Osteocyte (in vitro differentiated cells): ENCODE data around the gene FKBP6. TPM values are rescaled to one million over a fixed set of nuclear protein-coding genes. Genes with fewer than 3 reads are reported as not detected.
"Not testable (repeated sequence)": the region's sequence is repeated elsewhere in the genome, so short reads cannot be mapped to it uniquely, and the experiment has no call there.

Experiments used
- DNase-seq: peaks from one replicate; pipeline ENCODE4 v3.0.0; 2021; ENCODE audit warnings: mixed read lengths; ENCODE audit not compliant: unreplicated experiment; ENCODE audit errors: extremely low spot score
- H3K27ac Mint-ChIP-seq: one replicate; pipeline ENCODE4 v1.8.0; 2021; ENCODE audit warnings: mild to moderate bottlenecking, mixed read lengths; ENCODE audit not compliant: unreplicated experiment
- H3K27me3 Mint-ChIP-seq: one replicate; pipeline ENCODE4 v1.8.0; 2021; ENCODE audit warnings: mixed read lengths; ENCODE audit not compliant: unreplicated experiment
- H3K36me3 Mint-ChIP-seq: one replicate; pipeline ENCODE4 v1.8.0; 2021; ENCODE audit warnings: mixed read lengths; ENCODE audit not compliant: unreplicated experiment
- H3K4me1 Mint-ChIP-seq: one replicate; pipeline ENCODE4 v1.8.0; 2021; ENCODE audit warnings: mixed read lengths; ENCODE audit not compliant: unreplicated experiment
- H3K4me3 Mint-ChIP-seq: one replicate; pipeline ENCODE4 v1.8.0; 2021; ENCODE audit warnings: mild to moderate bottlenecking, moderate library complexity, mixed read lengths; ENCODE audit not compliant: unreplicated experiment
- H3K9me3 Mint-ChIP-seq: one replicate; pipeline ENCODE4 v1.8.0; 2021; ENCODE audit warnings: mixed read lengths; ENCODE audit not compliant: unreplicated experiment
- total RNA-seq: library from RNA; stranded (reverse); gene quantifications from 2 replicates; pipeline ENCODE4 v1.2.1, GENCODE V29; 2021
- TF ChIP-seq, protein P1 (sequence below): fragments of 200-600 bp; sonication (generic); IDR thresholded peaks from 2 replicates; pipeline ENCODE4 v1.5.0; 2021; ENCODE audit warnings: antibody characterized with exemption, mild to moderate bottlenecking, moderate library complexity

FKBP6 gene
- total RNA-seq, 1 donor from 2014 or later = not detected

DNA sequence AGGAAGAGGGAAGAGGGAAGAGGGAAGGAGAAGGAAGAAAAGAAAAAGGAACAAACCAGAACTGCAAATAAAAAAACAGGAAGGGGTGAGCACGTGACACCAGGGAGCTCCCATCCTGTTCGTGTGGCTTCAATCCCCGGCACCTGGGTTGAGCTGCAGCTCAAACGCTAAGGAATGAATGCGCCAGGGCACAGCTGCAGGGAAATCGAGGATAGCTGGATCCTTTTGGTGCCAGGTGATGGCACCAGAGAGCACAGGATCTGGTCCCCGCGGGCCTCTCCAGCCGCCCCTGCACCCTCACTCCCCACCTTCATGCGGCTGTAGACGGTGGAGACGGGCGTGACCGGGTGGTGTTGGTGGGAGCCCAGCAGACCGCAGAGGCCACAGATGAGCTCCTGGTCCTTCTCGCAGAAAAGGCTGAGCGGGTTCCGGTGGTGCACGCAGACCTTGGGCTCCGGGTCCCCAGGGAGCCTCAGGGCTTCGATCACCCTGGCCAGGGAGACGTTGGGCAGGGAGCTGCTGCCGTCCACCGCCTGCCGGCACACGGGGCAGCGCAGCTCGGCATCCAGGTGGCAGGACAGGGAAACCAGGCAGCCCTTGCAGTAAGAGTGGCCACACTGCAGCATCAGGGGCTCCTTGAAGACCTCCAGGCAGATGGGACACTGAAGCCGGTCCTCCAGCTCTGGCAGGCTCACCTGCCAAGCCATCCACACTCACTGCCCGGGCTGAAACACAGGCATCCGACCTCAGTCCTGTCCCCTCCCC is 3.7 kb upstream of the FKBP6 start:
- TF ChIP-seq, protein P1, sequence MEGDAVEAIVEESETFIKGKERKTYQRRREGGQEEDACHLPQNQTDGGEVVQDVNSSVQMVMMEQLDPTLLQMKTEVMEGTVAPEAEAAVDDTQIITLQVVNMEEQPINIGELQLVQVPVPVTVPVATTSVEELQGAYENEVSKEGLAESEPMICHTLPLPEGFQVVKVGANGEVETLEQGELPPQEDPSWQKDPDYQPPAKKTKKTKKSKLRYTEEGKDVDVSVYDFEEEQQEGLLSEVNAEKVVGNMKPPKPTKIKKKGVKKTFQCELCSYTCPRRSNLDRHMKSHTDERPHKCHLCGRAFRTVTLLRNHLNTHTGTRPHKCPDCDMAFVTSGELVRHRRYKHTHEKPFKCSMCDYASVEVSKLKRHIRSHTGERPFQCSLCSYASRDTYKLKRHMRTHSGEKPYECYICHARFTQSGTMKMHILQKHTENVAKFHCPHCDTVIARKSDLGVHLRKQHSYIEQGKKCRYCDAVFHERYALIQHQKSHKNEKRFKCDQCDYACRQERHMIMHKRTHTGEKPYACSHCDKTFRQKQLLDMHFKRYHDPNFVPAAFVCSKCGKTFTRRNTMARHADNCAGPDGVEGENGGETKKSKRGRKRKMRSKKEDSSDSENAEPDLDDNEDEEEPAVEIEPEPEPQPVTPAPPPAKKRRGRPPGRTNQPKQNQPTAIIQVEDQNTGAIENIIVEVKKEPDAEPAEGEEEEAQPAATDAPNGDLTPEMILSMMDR = peak; percentile 61
- not testable (repeated sequence) for H3K27ac Mint-ChIP-seq, H3K9me3 Mint-ChIP-seq, H3K4me1 Mint-ChIP-seq, H3K36me3 Mint-ChIP-seq, DNase-seq, H3K4me3 Mint-ChIP-seq
- H3K27me3 Mint-ChIP-seq = peaks cover 12% of the 10 kb centered on the region

DNA sequence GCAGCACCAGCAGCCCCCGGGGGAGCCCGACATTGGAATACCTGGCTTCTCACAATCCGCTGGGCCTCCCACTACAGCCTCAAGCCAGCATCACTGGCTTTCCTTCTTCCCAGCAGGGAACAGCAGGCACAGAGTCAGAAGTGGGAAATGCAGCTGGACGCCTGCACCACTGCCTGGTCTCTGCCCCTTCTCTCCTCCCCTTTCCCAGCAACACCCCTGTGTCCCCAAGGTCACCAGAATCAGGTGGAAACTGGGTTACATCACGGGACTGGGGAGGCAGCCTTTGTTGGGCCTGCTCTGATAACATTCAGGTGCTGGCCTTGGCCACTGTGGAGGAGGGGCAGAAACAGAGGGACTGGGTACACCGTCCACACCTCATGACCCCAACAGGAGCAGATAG is 2.5 kb upstream of the FKBP6 start:
- not testable (repeated sequence) for H3K9me3 Mint-ChIP-seq, H3K36me3 Mint-ChIP-seq, DNase-seq, H3K27ac Mint-ChIP-seq, H3K4me3 Mint-ChIP-seq
- Mint-ChIP-seq H3K27me3 (peaks cover 12% of the 10 kb centered on the region), H3K4me1 (peaks cover 15% of the 10 kb centered on the region)

DNA sequence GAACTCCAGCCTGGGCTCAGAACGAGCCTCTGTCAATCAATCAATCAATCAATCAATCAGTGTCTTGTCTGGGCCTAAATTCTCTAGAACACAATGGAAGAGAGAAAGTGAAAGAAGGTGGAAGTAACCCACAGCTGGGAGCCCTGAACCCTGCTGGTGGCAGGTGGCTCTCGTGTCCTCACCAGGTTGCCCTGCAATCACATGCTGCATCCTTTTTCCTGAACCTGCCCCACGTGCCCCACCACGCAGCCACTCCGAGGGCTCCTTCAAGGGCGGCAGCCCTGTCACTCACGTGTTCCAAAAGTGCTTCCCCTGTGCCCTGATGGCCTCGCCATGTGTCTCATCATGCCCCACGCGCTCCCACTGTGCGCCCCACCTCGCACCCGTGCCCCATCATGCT is 512 bp upstream of the FKBP6 start:
- H3K4me1 Mint-ChIP-seq = peaks cover 21% of the 10 kb centered on the region
- not testable (repeated sequence) for H3K27ac Mint-ChIP-seq, H3K27me3 Mint-ChIP-seq, H3K36me3 Mint-ChIP-seq, H3K9me3 Mint-ChIP-seq, H3K4me3 Mint-ChIP-seq, DNase-seq

DNA sequence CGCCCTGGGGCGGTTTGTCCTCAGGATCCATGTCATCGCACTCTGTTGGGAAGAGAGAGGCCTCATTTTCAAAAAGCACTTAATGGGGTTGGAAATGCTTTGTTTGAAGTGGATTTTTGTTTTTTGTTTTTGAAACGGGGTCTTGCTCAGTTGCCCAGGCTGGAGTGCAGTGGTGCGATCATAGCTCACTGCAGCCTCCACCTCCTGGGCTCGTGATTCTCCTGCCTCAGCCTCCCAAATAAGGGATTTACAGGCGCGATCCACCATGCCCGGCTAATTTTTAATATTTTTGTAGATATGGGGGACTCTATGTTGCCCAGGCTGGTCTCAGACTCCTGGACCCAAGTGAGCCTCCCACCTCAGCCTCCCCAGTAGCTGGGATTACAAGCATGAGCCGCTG is 735 bp downstream of the FKBP6 start:
- TF ChIP-seq, protein P1 = no peak
- H3K9me3 Mint-ChIP-seq = no peaks in the 10 kb centered on the region
- H3K27me3 Mint-ChIP-seq = no peaks in the 10 kb centered on the region
- no peak overlapping the region for H3K4me3 Mint-ChIP-seq
- no peak for DNase-seq
- H3K4me1 Mint-ChIP-seq = peaks cover 20% of the 10 kb centered on the region
- H3K36me3 Mint-ChIP-seq = no peaks in the 10 kb centered on the region
- no peak overlapping the region for H3K27ac Mint-ChIP-seq

DNA sequence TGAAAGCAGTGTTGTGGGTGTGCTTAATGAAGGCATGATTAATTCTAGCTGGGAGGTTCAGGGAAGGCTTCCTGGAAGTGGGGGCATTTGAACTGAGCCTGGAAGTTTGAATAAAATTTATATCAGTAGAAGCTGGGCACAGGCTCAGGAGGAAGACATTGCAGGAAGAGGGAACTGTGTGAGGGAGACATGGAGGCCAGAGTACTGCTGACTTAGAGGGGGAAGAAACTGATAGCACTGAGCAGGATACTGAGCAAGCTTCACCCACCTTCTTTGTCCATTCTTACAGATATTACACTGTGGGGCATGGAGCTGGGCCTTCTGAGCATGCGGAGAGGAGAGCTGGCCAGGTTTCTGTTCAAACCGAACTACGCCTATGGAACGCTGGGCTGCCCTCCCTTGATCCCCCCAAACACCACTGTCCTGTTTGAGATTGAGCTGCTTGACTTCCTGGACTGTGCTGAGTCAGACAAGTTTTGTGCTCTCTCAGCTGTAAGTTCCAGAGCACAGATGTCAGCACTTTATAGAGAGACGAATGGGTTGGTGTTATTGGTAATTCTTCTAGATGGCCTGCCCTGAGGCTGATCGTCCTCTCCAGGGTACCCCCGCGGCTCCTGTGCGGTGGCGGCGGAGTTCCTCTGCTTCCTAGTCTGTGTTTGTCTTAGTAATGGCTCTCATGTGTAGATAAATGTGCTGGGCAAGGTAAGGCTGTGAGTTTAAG is 2.1 kb downstream of the FKBP6 start:
- no peaks in the 10 kb centered on the region for H3K9me3 Mint-ChIP-seq
- H3K4me3 Mint-ChIP-seq = no peak overlapping the region
- no peaks in the 10 kb centered on the region for H3K36me3 Mint-ChIP-seq
- H3K27ac Mint-ChIP-seq = peak overlapping the region; percentile 66
- peaks cover 2% of the 10 kb centered on the region for H3K27me3 Mint-ChIP-seq
- no peak for DNase-seq
- H3K4me1 Mint-ChIP-seq = peaks cover 15% of the 10 kb centered on the region
- TF ChIP-seq, protein P1 = no peak

DNA sequence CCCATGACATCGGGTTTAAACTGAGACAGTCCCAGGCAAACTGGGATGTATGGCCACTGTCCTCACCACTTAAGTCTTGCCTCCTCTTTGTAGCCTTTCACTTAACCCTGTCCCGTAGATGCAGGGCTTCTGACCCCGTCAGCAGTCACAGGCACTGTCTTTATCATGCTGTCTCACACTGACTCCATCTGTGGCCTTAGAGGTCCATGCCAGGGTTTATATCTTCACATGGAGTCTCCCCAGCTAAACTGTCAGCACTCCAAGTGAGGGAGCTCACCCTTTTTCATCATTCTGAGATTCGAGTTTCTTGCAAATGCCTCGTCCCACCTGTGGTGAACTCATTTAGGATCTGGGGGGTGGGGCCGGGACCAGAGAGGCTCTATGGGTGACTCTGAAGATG is 2.8 kb downstream of the FKBP6 start:
- Mint-ChIP-seq H3K27me3 (peaks cover 4% of the 10 kb centered on the region), H3K27ac (no peak overlapping the region), H3K4me1 (peaks cover 15% of the 10 kb centered on the region)

More for the DNA sequence above, 2.8 kb downstream of the FKBP6 start:
- no peak overlapping the region for H3K4me3 Mint-ChIP-seq
- DNase-seq = no peak
- H3K9me3 Mint-ChIP-seq = no peaks in the 10 kb centered on the region
- TF ChIP-seq, protein P1 = no peak
- no peaks in the 10 kb centered on the region for H3K36me3 Mint-ChIP-seq
